H9 (cell line): ENCODE measurements around the gene ABLIM1. TPM values are rescaled to one million over a fixed set of nuclear protein-coding genes. Genes with fewer than 3 reads are reported as not detected.

Experiments used
- DNase-seq: peaks from one replicate; pipeline ENCODE4 v3.0.0-alpha.2; 2017
- H2AFZ ChIP-seq: one replicate; pipeline ENCODE4 v1.6.1; 2013; ENCODE audit warnings: mild to moderate bottlenecking, low read length, control low read depth, moderate library complexity
- H2AK5ac ChIP-seq: 2 replicates; pipeline ENCODE4 v1.6.1; 2013; ENCODE audit warnings: low read length, control low read depth, mixed read lengths; ENCODE audit not compliant: insufficient read length
- H2BK120ac ChIP-seq: one replicate; pipeline ENCODE4 v1.6.1; 2013; ENCODE audit warnings: low read depth, mild to moderate bottlenecking, low read length, control low read depth, inconsistent platforms; ENCODE audit not compliant: poor library complexity, severe bottlenecking
- H2BK12ac ChIP-seq: 2 replicates; pipeline ENCODE4 v1.6.1; 2013; ENCODE audit warnings: low read length, control low read depth, mixed read lengths, low read depth; ENCODE audit not compliant: insufficient read length
- H2BK15ac ChIP-seq: 2 replicates; pipeline ENCODE4 v1.6.1; 2013; ENCODE audit warnings: low read depth, low read length, control low read depth
- H2BK20ac ChIP-seq: one replicate; pipeline ENCODE4 v1.6.1; 2013; ENCODE audit warnings: low read depth, mild to moderate bottlenecking, low read length, control low read depth, inconsistent platforms; ENCODE audit not compliant: poor library complexity, severe bottlenecking
- H2BK5ac ChIP-seq: 2 replicates; pipeline ENCODE4 v1.6.1; 2013; ENCODE audit warnings: low read length, control low read depth, mixed read lengths; ENCODE audit not compliant: insufficient read length
- H3K14ac ChIP-seq: 2 replicates; pipeline ENCODE4 v1.6.1; 2013; ENCODE audit warnings: low read length, control low read depth; ENCODE audit not compliant: insufficient read depth
- H3K18ac ChIP-seq: 2 replicates; pipeline ENCODE4 v1.6.1; 2013; ENCODE audit warnings: low read depth, mild to moderate bottlenecking, mixed read lengths, low read length, control low read depth; ENCODE audit not compliant: insufficient read length
- H3K23ac ChIP-seq: 2 replicates; pipeline ENCODE4 v1.6.1; 2013; ENCODE audit warnings: low read length, control low read depth, mixed read lengths, low read depth; ENCODE audit not compliant: insufficient read length
- H3K23me2 ChIP-seq: 2 replicates; pipeline ENCODE4 v1.6.1; 2013; ENCODE audit warnings: low read depth, mild to moderate bottlenecking, mixed read lengths, low read length, control low read depth; ENCODE audit not compliant: insufficient read length, poor library complexity, severe bottlenecking
- H3K27ac ChIP-seq: 2 replicates; pipeline ENCODE4 v1.5.1; 2013; ENCODE audit warnings: low read length, control low read depth, mixed read lengths, low read depth; ENCODE audit not compliant: insufficient read length
- H3K27me3 ChIP-seq: 2 replicates; pipeline ENCODE4 v1.6.1; 2013; ENCODE audit warnings: low read length, control low read depth, inconsistent platforms; ENCODE audit not compliant: insufficient read depth
- H3K4ac ChIP-seq: 2 replicates; pipeline ENCODE4 v1.6.1; 2013; ENCODE audit warnings: low read depth, mild to moderate bottlenecking, control low read depth, inconsistent platforms, low read length, moderate library complexity
- H3K4me1 ChIP-seq: 2 replicates; pipeline ENCODE4 v1.6.1; 2013; ENCODE audit warnings: low read length, control low read depth, inconsistent platforms; ENCODE audit not compliant: insufficient read depth
- H3K4me2 ChIP-seq: 2 replicates; pipeline ENCODE4 v1.6.1; 2013; ENCODE audit warnings: low read length, control low read depth, mixed read lengths; ENCODE audit not compliant: insufficient read length, insufficient read depth
- H3K56ac ChIP-seq: 2 replicates; pipeline ENCODE4 v1.6.1; 2013; ENCODE audit warnings: low read depth, mild to moderate bottlenecking, mixed read lengths, low read length, control low read depth; ENCODE audit not compliant: insufficient read length
- H3K79me1 ChIP-seq: 2 replicates; pipeline ENCODE4 v1.6.1; 2013; ENCODE audit warnings: low read depth, mild to moderate bottlenecking, moderate library complexity, low read length, control low read depth, inconsistent platforms; ENCODE audit not compliant: insufficient read depth, poor library complexity, severe bottlenecking
- H3K79me2 ChIP-seq: 2 replicates; pipeline ENCODE4 v1.6.1; 2013; ENCODE audit warnings: low read length, control low read depth, inconsistent platforms; ENCODE audit not compliant: insufficient read depth
- H3K9ac ChIP-seq: 2 replicates; pipeline ENCODE4 v1.6.1; 2013; ENCODE audit warnings: low read length, control low read depth, mixed read lengths; ENCODE audit not compliant: insufficient read length; ENCODE audit errors: extremely low read depth
- H3K9me3 ChIP-seq: one replicate; pipeline ENCODE4 v1.6.1; 2013; ENCODE audit warnings: low read depth, low read length, inconsistent platforms; ENCODE audit not compliant: control insufficient read depth
- H3T11ph ChIP-seq: one replicate; pipeline ENCODE4 v1.6.1; 2013; ENCODE audit warnings: mild to moderate bottlenecking, low read length, control low read depth, inconsistent platforms
- H4K20me1 ChIP-seq: one replicate; pipeline ENCODE4 v1.6.1; 2013; ENCODE audit not compliant: control insufficient read depth, insufficient read length, insufficient read depth
- H4K5ac ChIP-seq: 2 replicates; pipeline ENCODE4 v1.6.1; 2013; ENCODE audit warnings: low read depth, mild to moderate bottlenecking, mixed read lengths, low read length, control low read depth; ENCODE audit not compliant: insufficient read length
- H4K8ac ChIP-seq: replicated peaks from 2 replicates; pipeline ENCODE4 v1.6.1; 2013; ENCODE audit warnings: low read length, control low read depth, mixed read lengths, low read depth; ENCODE audit not compliant: insufficient read length
- H4K91ac ChIP-seq: 2 replicates; pipeline ENCODE4 v1.6.1; 2013; ENCODE audit warnings: low read depth, mild to moderate bottlenecking, moderate library complexity, mixed read lengths, low read length, control low read depth; ENCODE audit not compliant: insufficient read length
- H3K27ac Mint-ChIP-seq, 3 experiments: 2 replicates in 2 of 3; 3 replicates in 1 of 3; pipeline ENCODE4 v1.8.0; 2020 to 2021; ENCODE audit warnings: mixed read lengths in 3 of 3, mild to moderate bottlenecking in 1 of 3, moderate library complexity in 1 of 3
- H3K27me3 Mint-ChIP-seq: 2 replicates; pipeline ENCODE4 v1.8.0; 2021; ENCODE audit warnings: low read depth, mild to moderate bottlenecking, moderate library complexity, mixed read lengths
- H3K36me3 Mint-ChIP-seq, 3 experiments: 2 replicates in 2 of 3; 3 replicates in 1 of 3; pipeline ENCODE4 v1.8.0; 2020 to 2021; ENCODE audit warnings: low read depth in 3 of 3, mixed read lengths in 3 of 3; ENCODE audit not compliant: insufficient read depth in 1 of 3
- H3K4me1 Mint-ChIP-seq, 2 experiments: 2 replicates each; pipeline ENCODE4 v1.8.0; 2020; ENCODE audit warnings: mixed read lengths in 2 of 2
- H3K4me3 Mint-ChIP-seq, 2 experiments: 2 replicates in 1 of 2; 3 replicates in 1 of 2; pipeline ENCODE4 v1.8.0; 2020 to 2021; ENCODE audit warnings: mild to moderate bottlenecking in 2 of 2, mixed read lengths in 2 of 2, moderate library complexity in 1 of 2
- H3K9me3 Mint-ChIP-seq, 2 experiments: 2 replicates in 1 of 2; 3 replicates in 1 of 2; pipeline ENCODE4 v1.8.0; 2020; ENCODE audit warnings: mild to moderate bottlenecking in 2 of 2, mixed read lengths in 2 of 2, moderate library complexity in 1 of 2
- CTCF ChIP-seq: fragments of 200-600 bp; sonication (generic); conservative IDR thresholded peaks from 3 replicates; pipeline ENCODE4 v1.8.0; 2021; ENCODE audit warnings: antibody characterized with exemption, mild to moderate bottlenecking
- WGBS: extraction: QIAGEN DNeasy Blood & Tissue Kit; methylation state at CpG from one replicate; pipeline ENCODE4 v1.1.7; 2013; ENCODE audit warnings: missing lambda C conversion rate, low lambda C conversion rate, mixed read lengths; ENCODE audit not compliant: insufficient read length; ENCODE audit errors: extremely low coverage; 5-methylcytosine and 5-hydroxymethylcytosine counted together
- total RNA-seq: library from RNA; stranded (reverse); gene quantifications from 2 replicates; pipeline ENCODE4 v1.2.1, GENCODE V29; 2021

The ABLIM1 gene
- total RNA-seq, 1 experiment from 2014 or later, result 32.1 TPM

- Histone ChIP-seq H2AK5ac (no peak overlapping the region), H3K14ac (no peak overlapping the region), H3K23ac (no peak overlapping the region), H3K23me2 (no peaks in the 10 kb centered on the region), H2BK20ac (no peak overlapping the region), H4K20me1 (no peaks in the 10 kb centered on the region), H3K9ac (no peak overlapping the region), H2AFZ (no peak overlapping the region), H3K79me1 (no peaks in the 10 kb centered on the region), H3K4ac (no peak overlapping the region), H2BK5ac (no peak overlapping the region), H3K4me2 (no peak overlapping the region), H3T11ph (no peak overlapping the region), H2BK15ac (no peak overlapping the region), H4K91ac (no peak overlapping the region), H3K9me3 (no peaks in the 10 kb centered on the region), H3K27ac (no peak overlapping the region), H2BK12ac (no peak overlapping the region), H3K56ac (no peak overlapping the region), H3K27me3 (no peaks in the 10 kb centered on the region), H3K4me1 (peaks cover under 1% of the 10 kb centered on the region; the same call in 1 of the 2 replicates), H3K79me2 (no peaks in the 10 kb centered on the region), H3K18ac (no peak overlapping the region), H2BK120ac (no peak overlapping the region), H4K5ac (no peak overlapping the region), H4K8ac (no peak overlapping the region)
- no peaks in the 10 kb centered on the region for H3K36me3 Mint-ChIP-seq
- H3K27me3 Mint-ChIP-seq, result peaks cover 10% of the 10 kb centered on the region
- H3K9me3 Mint-ChIP-seq, result no peaks in the 10 kb centered on the region
- peaks cover 9 to 17% of the 10 kb centered on the region in 2 experiments for H3K4me1 Mint-ChIP-seq
- H3K27ac Mint-ChIP-seq, result no peak overlapping the region
- no peak for TF ChIP-seq CTCF
- DNase-seq, result no peak
- H3K4me3 Mint-ChIP-seq, result no peak overlapping the region
- whole genome bisulfite sequencing, result no CpG with 5 or more reads among the region's 3 CpGs
These were observed 269.8 kb downstream of the ABLIM1 start for GRCh38 chr10:114388275-114388674.
